HG03139 (cell line): ENCODE data around the gene KRT5.
"Not testable (repeated sequence)": the region's sequence is repeated elsewhere in the genome, so short reads cannot be mapped to it uniquely, and the experiment has no call there.

Experiments
- ATAC-seq: cut with Tn5 transposase; IDR thresholded peaks from one replicate; pipeline ENCODE4 v1.9.1; 2021; ENCODE audit not compliant: unreplicated experiment

Gene KRT5

GRCh38 chr12:52497975-52498374 is 22.2 kb downstream of the KRT5 start:
- ATAC-seq, result no peak

- no peak for ATAC-seq
Measured at GRCh38 chr12:52496590-52497071, 23.6 kb downstream of the KRT5 start.

- ATAC-seq, result no peak
Measured at GRCh38 chr12:52496054-52496453, 24.1 kb downstream of the KRT5 start.

GRCh38 chr12:52495389-52495788 is 24.8 kb downstream of the KRT5 start:
- no peak for ATAC-seq

GRCh38 chr12:52494518-52494917 is 25.7 kb downstream of the KRT5 start:
- ATAC-seq, result no peak

- ATAC-seq, result no peak
Measured at GRCh38 chr12:52494100-52494499, 26.1 kb downstream of the KRT5 start.

GRCh38 chr12:52493172-52493571 is 27.0 kb downstream of the KRT5 start, which contains the start of gene KRT6A:
KRT6A (minus strand) TSS chr12:52493257; CDS start chr12:52493188, 69 bp downstream.
- no peak for ATAC-seq

- not testable (repeated sequence) for ATAC-seq
Measured at GRCh38 chr12:52492405-52492804, 27.8 kb downstream of the KRT5 start.

GRCh38 chr12:52491495-52491894 is 28.7 kb downstream of the KRT5 start:
- ATAC-seq, result not testable (repeated sequence)

GRCh38 chr12:52488736-52489135 is 31.5 kb downstream of the KRT5 start:
- no peak for ATAC-seq

- not testable (repeated sequence) for ATAC-seq
Measured at GRCh38 chr12:52487744-52488443, 32.3 kb downstream of the KRT5 start.

GRCh38 chr12:52487211-52487610 is 33.0 kb downstream of the KRT5 start:
- no peak for ATAC-seq

GRCh38 chr12:52486166-52487105 is 33.8 kb downstream of the KRT5 start:
- no peak for ATAC-seq

- ATAC-seq, result no peak
Measured at GRCh38 chr12:52480073-52480472, 40.1 kb downstream of the KRT5 start.

GRCh38 chr12:52477651-52478050 is 42.5 kb downstream of the KRT5 start:
- ATAC-seq, result no peak

- ATAC-seq, result no peak
Measured at GRCh38 chr12:52474212-52474611, 46.0 kb downstream of the KRT5 start.

- ATAC-seq, result no peak
Measured at GRCh38 chr12:52473768-52474167, 46.4 kb downstream of the KRT5 start, which contains the start of gene KRT6C. KRT6C (minus strand) TSS chr12:52473805; CDS start chr12:52473737, 68 bp downstream.

- ATAC-seq, result no peak
Measured at GRCh38 chr12:52469853-52470252, 50.3 kb downstream of the KRT5 start.

GRCh38 chr12:52464897-52465296 is 55.3 kb downstream of the KRT5 start:
- ATAC-seq, result no peak
